H1 (cell line): ENCODE results near the gene IMP3. TPM values are rescaled to one million over a fixed set of nuclear protein-coding genes. Genes with fewer than 3 reads are reported as not detected.

Experiments
- CTCF ChIA-PET: fragments of 300-600 bp; sonication (Branson Sonifier 250); formaldehyde crosslinking; loops from one replicate; lab custom pipeline; 2021; ENCODE audit not compliant: partially characterized antibody; lab: Charles Lee
- POLR2A ChIA-PET: fragments of 300-600 bp; sonication (Branson Sonifier 250); formaldehyde crosslinking; loops from one replicate; lab custom pipeline; 2021; ENCODE audit warnings: inconsistent platforms; ENCODE audit not compliant: partially characterized antibody; lab: Charles Lee
- DNase-seq, 2 experiments: peaks; one replicate each; pipeline versions ENCODE4 v3.0.0 to v3.0.0-alpha.2; 2010 to 2022; ENCODE audit warnings: low spot score in 2 of 2, low read depth in 1 of 2, mixed read lengths in 1 of 2
- FAIRE-seq: peaks from 2 replicates; lab custom pipeline; 2011; peaks lifted over from hg19 to GRCh38; lab: Jason Lieb, UNC
- H2AFZ ChIP-seq: 2 replicates; pipeline ENCODE4 v1.8.1; 2012; ENCODE audit warnings: low read length, inconsistent platforms
- H2AK5ac ChIP-seq: 2 replicates; pipeline ENCODE4 v1.6.1; 2013; ENCODE audit warnings: low read depth, low read length
- H2BK120ac ChIP-seq: replicated peaks from 2 replicates; pipeline ENCODE3; 2013; ENCODE audit warnings: low read depth, low read length, inconsistent platforms
- H2BK12ac ChIP-seq: 2 replicates; pipeline ENCODE4 v1.6.1; 2013; ENCODE audit warnings: low read depth, low read length
- H2BK15ac ChIP-seq: 2 replicates; pipeline ENCODE4 v1.6.1; 2013; ENCODE audit warnings: low read length
- H2BK20ac ChIP-seq: 2 replicates; pipeline ENCODE4 v1.6.1; 2013; ENCODE audit warnings: low read length
- H2BK5ac ChIP-seq: 2 replicates; pipeline ENCODE4 v1.6.1; 2013; ENCODE audit warnings: low read depth, low read length
- H3K14ac ChIP-seq: 2 replicates; pipeline ENCODE4 v1.6.1; 2013; ENCODE audit warnings: inconsistent platforms; ENCODE audit not compliant: insufficient read length
- H3K18ac ChIP-seq: 2 replicates; pipeline ENCODE4 v1.6.1; 2013; ENCODE audit warnings: low read length; ENCODE audit errors: extremely low read depth
- H3K23ac ChIP-seq: 2 replicates; pipeline ENCODE4 v1.6.1; 2013; ENCODE audit warnings: inconsistent platforms; ENCODE audit not compliant: insufficient read length
- H3K23me2 ChIP-seq: 2 replicates; pipeline ENCODE4 v1.6.1; 2013; ENCODE audit warnings: low read depth, low read length
- H3K27ac ChIP-seq: 2 replicates; pipeline ENCODE4 v1.6.1; 2011; ENCODE audit warnings: low read depth, low read length, inconsistent platforms
- H3K27me3 ChIP-seq, 4 experiments: replicated peaks in 1 of 4; 1 replicate in 1 of 4; 2 replicates in 3 of 4; pipeline versions ENCODE4 v1.6.1 to v1.8.1; 2011 to 2013; ENCODE audit warnings: low read length in 3 of 4, mild to moderate bottlenecking in 3 of 4, inconsistent platforms in 2 of 4, mixed read lengths in 2 of 4, moderate library complexity in 1 of 4; ENCODE audit not compliant: control insufficient read depth in 3 of 4, insufficient read depth in 3 of 4; ENCODE audit errors: extremely low read depth in 1 of 4
- H3K36me3 ChIP-seq, 4 experiments: 2 replicates each; pipeline versions ENCODE4 v1.6.1 to v1.8.1; 2011 to 2013; ENCODE audit warnings: mild to moderate bottlenecking in 4 of 4, low read length in 3 of 4, moderate library complexity in 2 of 4, control low read depth in 1 of 4, inconsistent platforms in 1 of 4; ENCODE audit not compliant: insufficient read depth in 4 of 4, control insufficient read depth in 2 of 4
- H3K4ac ChIP-seq: replicated peaks from 2 replicates; pipeline ENCODE3; 2013; ENCODE audit warnings: low read length, low read depth, mixed read lengths, inconsistent platforms; ENCODE audit not compliant: insufficient read length
- H3K4me1 ChIP-seq, 4 experiments: replicated peaks in 1 of 4; 1 replicate in 1 of 4; 2 replicates in 3 of 4; pipeline versions ENCODE4 v1.6.1 to v1.8.1; 2011 to 2013; ENCODE audit warnings: low read length in 3 of 4, inconsistent platforms in 2 of 4, mixed read lengths in 1 of 4; ENCODE audit not compliant: insufficient read depth in 4 of 4, control insufficient read depth in 3 of 4
- H3K4me2 ChIP-seq, 2 experiments: 2 replicates each; pipeline versions ENCODE4 v1.6.1 to v1.8.1; 2011 to 2013; ENCODE audit warnings: low read depth in 2 of 2, low read length in 2 of 2, control low read depth in 1 of 2, inconsistent platforms in 1 of 2, mild to moderate bottlenecking in 1 of 2; ENCODE audit not compliant: insufficient read depth in 1 of 2
- H3K4me3 ChIP-seq, 4 experiments: fragments of 200-600, 300-600 bp in 1 of 4; sonication (generic), shearing (Covaris generic), sonication (Bioruptor Twin) in 1 of 4; 2 replicates each; pipeline versions ENCODE4 v1.5.1 to v1.8.1; 2011 to 2016; ENCODE audit warnings: low read length in 4 of 4, low read depth in 3 of 4, control low read depth in 2 of 4, inconsistent platforms in 2 of 4, mild to moderate bottlenecking in 2 of 4, mixed read lengths in 1 of 4, moderate library complexity in 1 of 4; ENCODE audit not compliant: insufficient read depth in 2 of 4; ENCODE audit errors: extremely low read depth in 1 of 4
- H3K56ac ChIP-seq: replicated peaks from 2 replicates; pipeline ENCODE3; 2013; ENCODE audit warnings: low read depth, mild to moderate bottlenecking, mixed read lengths, low read length, inconsistent platforms; ENCODE audit not compliant: insufficient read length
- H3K79me1 ChIP-seq: 2 replicates; pipeline ENCODE4 v1.6.1; 2013; ENCODE audit warnings: low read depth, low read length, control low read depth
- H3K79me2 ChIP-seq, 2 experiments: 2 replicates each; pipeline versions ENCODE4 v1.6.1 to v1.8.1; 2012 to 2013; ENCODE audit warnings: low read length in 2 of 2, mild to moderate bottlenecking in 2 of 2, inconsistent platforms in 1 of 2; ENCODE audit not compliant: insufficient read depth in 2 of 2, control insufficient read depth in 1 of 2
- H3K9ac ChIP-seq, 4 experiments: replicated peaks in 1 of 4; 1 replicate in 1 of 4; 2 replicates in 3 of 4; pipeline versions ENCODE4 v1.6.1 to v1.8.1; 2011 to 2013; ENCODE audit warnings: low read depth in 3 of 4, low read length in 3 of 4, control low read depth in 2 of 4, mild to moderate bottlenecking in 2 of 4, moderate library complexity in 2 of 4, inconsistent platforms in 1 of 4; ENCODE audit errors: extremely low read depth in 1 of 4
- H3K9me3 ChIP-seq, 2 experiments: 2 replicates each; pipeline versions ENCODE4 v1.6.1 to v1.8.1; 2012 to 2013; ENCODE audit warnings: mild to moderate bottlenecking in 2 of 2, moderate library complexity in 2 of 2, control low read depth in 1 of 2, inconsistent platforms in 1 of 2, low read depth in 1 of 2, low read length in 1 of 2, mixed read lengths in 1 of 2; ENCODE audit not compliant: insufficient read depth in 2 of 2
- H4K20me1 ChIP-seq, 2 experiments: replicated peaks in 1 of 2; 2 replicates each; pipeline versions ENCODE3 to v1.8.1; 2011 to 2013; ENCODE audit warnings: inconsistent platforms in 2 of 2, low read length in 2 of 2, mild to moderate bottlenecking in 1 of 2; ENCODE audit not compliant: insufficient read depth in 2 of 2, control insufficient read depth in 1 of 2
- H4K5ac ChIP-seq: 2 replicates; pipeline ENCODE4 v1.6.1; 2013; ENCODE audit warnings: low read length, low read depth, mixed read lengths, inconsistent platforms; ENCODE audit not compliant: insufficient read length
- H4K8ac ChIP-seq: 2 replicates; pipeline ENCODE4 v1.8.0; 2013; ENCODE audit warnings: mild to moderate bottlenecking, moderate library complexity, low read length, inconsistent platforms; ENCODE audit not compliant: insufficient read depth; ENCODE audit errors: extremely low read depth
- H4K91ac ChIP-seq: replicated peaks from 2 replicates; pipeline ENCODE3; 2013; ENCODE audit warnings: low read length, mixed read lengths, inconsistent platforms; ENCODE audit not compliant: insufficient read length
- CHD1 ChIP-seq: IDR thresholded peaks from 2 replicates; pipeline ENCODE4 v1.6.1; 2012; ENCODE audit warnings: low read depth, low read length, improper control_type of control experiment
- CREB1 ChIP-seq: IDR thresholded peaks from 2 replicates; pipeline ENCODE4 v1.6.1; 2012; ENCODE audit warnings: inconsistent platforms
- CTBP2 ChIP-seq: IDR thresholded peaks from 2 replicates; pipeline ENCODE4 v1.7.0; 2011; ENCODE audit warnings: borderline replicate concordance, mild to moderate bottlenecking, moderate library complexity, mixed read lengths, low read length; ENCODE audit not compliant: insufficient read depth, insufficient read length
- EZH2 ChIP-seq: fragments of 200-600 bp; sonication (generic); IDR thresholded peaks from 2 replicates; pipeline ENCODE4 v1.7.1; 2012; ENCODE audit warnings: low read depth, mild to moderate bottlenecking, moderate library complexity, low read length, inconsistent platforms; ENCODE audit not compliant: severe bottlenecking
- GABPA ChIP-seq: IDR thresholded peaks from 2 replicates; pipeline ENCODE4 v1.6.1; 2011; ENCODE audit warnings: mild to moderate bottlenecking, low read length, moderate library complexity, borderline replicate concordance; ENCODE audit not compliant: insufficient read depth
- JUN ChIP-seq: IDR thresholded peaks from 2 replicates; pipeline ENCODE4 v1.6.1; 2011; ENCODE audit warnings: low read depth, mild to moderate bottlenecking, improper control_type of control experiment, low read length
- JUND ChIP-seq: IDR thresholded peaks from 2 replicates; pipeline ENCODE4 v1.6.1; 2011; ENCODE audit warnings: mild to moderate bottlenecking, improper control_type of control experiment, low read length
- RFX5 ChIP-seq: IDR thresholded peaks from 2 replicates; pipeline ENCODE4 v1.6.1; 2011; ENCODE audit warnings: low read depth, low read length, improper control_type of control experiment, borderline replicate concordance
- RNF2 ChIP-seq: fragments of 200-900, 300-1000 bp; sonication (generic); IDR thresholded peaks from 2 replicates; pipeline ENCODE4 v1.7.1; 2016; ENCODE audit warnings: borderline replicate concordance, low read depth, mild to moderate bottlenecking, antibody characterized with exemption, low read length; ENCODE audit not compliant: poor library complexity, severe bottlenecking; ENCODE audit errors: missing control alignments
- SIX5 ChIP-seq: IDR thresholded peaks from 2 replicates; pipeline ENCODE4 v1.6.1; 2011; ENCODE audit warnings: mild to moderate bottlenecking, low read depth, low read length
- SP2 ChIP-seq: IDR thresholded peaks from 2 replicates; pipeline ENCODE4 v1.6.1; 2012; ENCODE audit warnings: mild to moderate bottlenecking, low read length, inconsistent platforms
- TAF7 ChIP-seq: optimal IDR thresholded peaks from 2 replicates; pipeline ENCODE3; 2011; ENCODE audit warnings: low read depth, mild to moderate bottlenecking, inconsistent platforms, low read length, moderate library complexity, borderline replicate concordance
- TEAD4 ChIP-seq: IDR thresholded peaks from 2 replicates; pipeline ENCODE4 v1.6.1; 2012; ENCODE audit warnings: low read depth, low read length, inconsistent platforms, mixed read lengths
- YY1 ChIP-seq: IDR thresholded peaks from 2 replicates; pipeline ENCODE4 v1.6.1; 2011; ENCODE audit warnings: low read depth, mild to moderate bottlenecking, low read length
- WGBS, 2 experiments: shearing (Covaris generic) in 1 of 2; methylation state at CpG; one replicate each; pipeline versions ENCODE4 v1.1.6 to v1.1.7; 2013 to 2015; ENCODE audit warnings: low lambda C conversion rate in 2 of 2, mixed read lengths in 2 of 2, inconsistent platforms in 1 of 2, low coverage in 1 of 2, missing lambda C conversion rate in 1 of 2; ENCODE audit not compliant: insufficient replicate concordance in 2 of 2, insufficient coverage in 1 of 2, insufficient read length in 1 of 2; ENCODE audit errors: extremely low coverage in 1 of 2, missing lambda C conversion rate in 1 of 2; 5-methylcytosine and 5-hydroxymethylcytosine counted together
- polyA plus RNA-seq, 7 experiments: library from polyadenylated mRNA; depleted of rRNA in 3 of 7; stranded (reverse) in 5 of 7; unstranded in 2 of 7; fragments of >200 nt in 5 of 7; fragments of 200-250 nt in 2 of 7; gene quantifications; 1 replicate in 5 of 7; 2 replicates in 1 of 7; 4 replicates in 1 of 7; pipeline versions ENCODE4 v1.2.1 to v1.2.3, GENCODE V29; 2011 to 2013; ENCODE audit warnings: missing spikeins in 2 of 7, mixed read lengths in 2 of 7
- total RNA-seq: library from RNA; stranded (reverse); fragmentation: NEBNext Ultra II Directional; extraction: Animal tissue kit (Norgen Biotek cat#: 25700); gene quantifications from 2 replicates; pipeline ENCODE4 v1.2.1, GENCODE V29; 2021

Gene IMP3
- total and polyA plus RNA-seq, 2 of the 8 experiments (the other 6 are each of a cell fraction or from before 2014, with no cell fraction given): 114 to 273 TPM

DNA sequence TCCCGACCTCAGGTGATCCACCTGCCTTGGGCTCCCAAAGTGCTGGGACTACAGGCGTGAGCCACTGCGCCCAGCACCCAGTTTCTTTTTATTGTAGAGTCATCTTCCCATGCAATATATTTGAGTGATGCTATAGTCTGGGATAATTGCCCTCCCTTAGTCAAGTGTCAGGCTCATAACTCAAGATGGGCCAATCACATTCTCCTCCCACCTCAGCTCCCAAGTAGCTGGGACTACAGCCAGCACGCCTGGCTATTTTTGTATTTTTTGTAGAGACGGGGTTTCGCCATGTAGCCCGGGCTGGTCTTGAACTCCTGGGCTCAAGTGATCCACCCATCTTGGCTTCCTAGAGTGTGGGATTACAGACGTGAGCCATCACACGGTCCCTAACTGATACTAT lies 45.7 kb downstream of the IMP3 start:
- no peak overlapping the region for H4K91ac ChIP-seq
- H4K5ac ChIP-seq: no peak overlapping the region
- FAIRE-seq (no peak), DNase-seq (no peak)
- no peak overlapping the region for H2BK12ac ChIP-seq
- H2AK5ac ChIP-seq: no peak overlapping the region
- H3K23ac ChIP-seq: no peak overlapping the region
- H3K4ac ChIP-seq: no peak overlapping the region
- H2BK20ac ChIP-seq: no peak overlapping the region
- ChIA-PET POLR2A (interaction anchor here (0.6 to 1.2 kb wide), 2 partner anchors 9 to 14 kb away, joined by 4 read pairs; no protein-coding TSS in a partner anchor), CTCF (interaction anchor here (0.6 to 1.0 kb wide), 4 partner anchors 10 to 136 kb away, joined by 3 to 4 read pairs (median 3); no protein-coding TSS in a partner anchor)
- no peak overlapping the region for H3K14ac ChIP-seq
- no peaks in the 10 kb centered on the region for H3K23me2 ChIP-seq
- H3K79me2 ChIP-seq: no peaks in the 10 kb centered on the region
- no peak overlapping the region for H3K56ac ChIP-seq
- no peak overlapping the region for H3K9ac ChIP-seq
- no peak overlapping the region for H2BK5ac ChIP-seq
- no peaks in the 10 kb centered on the region for H3K27me3 ChIP-seq
- H3K9me3 ChIP-seq: no peaks in the 10 kb centered on the region
- H2BK15ac ChIP-seq: no peak overlapping the region
- H3K4me3 ChIP-seq: no peak overlapping the region
- no peak overlapping the region for H4K8ac ChIP-seq
- no peaks in the 10 kb centered on the region for H3K79me1 ChIP-seq
- H2BK120ac ChIP-seq: no peak overlapping the region
- no peak overlapping the region for H3K18ac ChIP-seq
- H3K27ac ChIP-seq: no peak overlapping the region
- no peaks in the 10 kb centered on the region for H3K4me1 ChIP-seq
- H3K4me2 ChIP-seq: no peak overlapping the region
- H4K20me1 ChIP-seq: no peaks in the 10 kb centered on the region
- H2AFZ ChIP-seq: no peak overlapping the region
- 97% methylated on average over 9 of the region's 9 CpGs; no CpG with 5 or more reads in 1 of the 2 experiments for WGBS, 2 experiments
- peaks cover 5 to 7% (median 6%) of the 10 kb centered on the region in 4 experiments; a peak in 5 of 8 replicates for H3K36me3 ChIP-seq
- TF ChIP-seq CREB1 (no peak), TAF7 (no peak), JUND (no peak), EZH2 (no peak), GABPA (no peak), JUN (no peak), RNF2 (no peak), SP2 (no peak), SIX5 (no peak), RFX5 (no peak), CTBP2 (no peak), YY1 (no peak), TEAD4 (no peak), CHD1 (no peak)
